SU-DHL-6 (cell line): ENCODE measurements around the gene PPFIA4.

Source experiments
- H2AFZ ChIP-seq: fragments of 200-600 bp; sonication (generic); 2 replicates; pipeline ENCODE4 v1.6.1; 2014; ENCODE audit warnings: low read depth, mild to moderate bottlenecking, moderate library complexity, mixed read lengths, antibody characterized with exemption, low read length; ENCODE audit not compliant: severe bottlenecking
- H3F3A ChIP-seq: fragments of 200-600 bp; shearing (Covaris generic); 2 replicates; pipeline ENCODE4 v1.6.0; 2016; ENCODE audit warnings: antibody characterized with exemption, mild to moderate bottlenecking; ENCODE audit not compliant: insufficient read depth
- H3K27ac ChIP-seq: fragments of 200-600 bp; sonication (generic); 2 replicates; pipeline ENCODE4 v1.5.1; 2016; ENCODE audit warnings: low read depth, mild to moderate bottlenecking, low read length, moderate library complexity, mixed read lengths
- H3K27me3 ChIP-seq: fragments of 200-600 bp; sonication (generic), shearing (Covaris generic); 2 replicates; pipeline ENCODE4 v1.6.0; 2014; ENCODE audit warnings: mild to moderate bottlenecking, low read length
- H3K36me3 ChIP-seq: fragments of 200-600 bp; sonication (generic); 2 replicates; pipeline ENCODE4 v1.6.1; 2014; ENCODE audit warnings: mild to moderate bottlenecking, low read length, mixed read lengths
- H3K4me2 ChIP-seq: fragments of 300-600, 200-600 bp; shearing (Covaris generic), sonication (generic); 2 replicates; pipeline ENCODE4 v1.6.0; 2014; ENCODE audit warnings: low read length, low read depth, mild to moderate bottlenecking; ENCODE audit not compliant: poor library complexity, severe bottlenecking
- H3K4me3 ChIP-seq: fragments of 200-600 bp; sonication (generic); 2 replicates; pipeline ENCODE4 v1.5.1; 2014; ENCODE audit warnings: antibody characterized with exemption, low read length, mild to moderate bottlenecking, mixed read lengths; ENCODE audit not compliant: insufficient read depth, poor library complexity, severe bottlenecking
- H3K79me2 ChIP-seq: fragments of 200-600 bp; sonication (generic); 2 replicates; pipeline ENCODE4 v1.6.1; 2014; ENCODE audit warnings: mild to moderate bottlenecking, low read length, moderate library complexity; ENCODE audit not compliant: insufficient read depth
- H3K9ac ChIP-seq: fragments of 200-600 bp; sonication (generic); 2 replicates; pipeline ENCODE4 v1.7.0; 2014; ENCODE audit warnings: mild to moderate bottlenecking, low read length
- H3K9me2 ChIP-seq: fragments of 200-600 bp; sonication (generic); replicated peaks from 2 replicates; pipeline ENCODE4 v1.6.1; 2014; ENCODE audit warnings: low read length; ENCODE audit not compliant: insufficient read depth
- H3K9me3 ChIP-seq: fragments of 200-600 bp; sonication (generic); 2 replicates; pipeline ENCODE4 v1.6.1; 2014; ENCODE audit warnings: low read length, mixed read lengths; ENCODE audit not compliant: insufficient read depth
- H4K20me1 ChIP-seq: fragments of 200-600 bp; sonication (generic); 2 replicates; pipeline ENCODE4 v1.6.1; 2014; ENCODE audit warnings: low read depth, mild to moderate bottlenecking, antibody characterized with exemption, low read length, moderate library complexity, mixed read lengths
- EZH2phosphoT487 ChIP-seq: fragments of 200-600 bp; sonication (generic), shearing (Covaris generic); conservative IDR thresholded peaks from 2 replicates; pipeline ENCODE4 v1.6.1; 2018; ENCODE audit warnings: mild to moderate bottlenecking, antibody characterized with exemption, low read length, moderate library complexity, mixed read lengths
- TF ChIP-seq, protein P1 (sequence below): fragments of 200-600 bp; sonication (generic); IDR thresholded peaks from one replicate; pipeline ENCODE4 v1.5.1; 2017; ENCODE audit warnings: antibody characterized with exemption, mild to moderate bottlenecking, low read length, moderate library complexity; ENCODE audit not compliant: insufficient read depth, poor library complexity, severe bottlenecking

PPFIA4 gene

DNA sequence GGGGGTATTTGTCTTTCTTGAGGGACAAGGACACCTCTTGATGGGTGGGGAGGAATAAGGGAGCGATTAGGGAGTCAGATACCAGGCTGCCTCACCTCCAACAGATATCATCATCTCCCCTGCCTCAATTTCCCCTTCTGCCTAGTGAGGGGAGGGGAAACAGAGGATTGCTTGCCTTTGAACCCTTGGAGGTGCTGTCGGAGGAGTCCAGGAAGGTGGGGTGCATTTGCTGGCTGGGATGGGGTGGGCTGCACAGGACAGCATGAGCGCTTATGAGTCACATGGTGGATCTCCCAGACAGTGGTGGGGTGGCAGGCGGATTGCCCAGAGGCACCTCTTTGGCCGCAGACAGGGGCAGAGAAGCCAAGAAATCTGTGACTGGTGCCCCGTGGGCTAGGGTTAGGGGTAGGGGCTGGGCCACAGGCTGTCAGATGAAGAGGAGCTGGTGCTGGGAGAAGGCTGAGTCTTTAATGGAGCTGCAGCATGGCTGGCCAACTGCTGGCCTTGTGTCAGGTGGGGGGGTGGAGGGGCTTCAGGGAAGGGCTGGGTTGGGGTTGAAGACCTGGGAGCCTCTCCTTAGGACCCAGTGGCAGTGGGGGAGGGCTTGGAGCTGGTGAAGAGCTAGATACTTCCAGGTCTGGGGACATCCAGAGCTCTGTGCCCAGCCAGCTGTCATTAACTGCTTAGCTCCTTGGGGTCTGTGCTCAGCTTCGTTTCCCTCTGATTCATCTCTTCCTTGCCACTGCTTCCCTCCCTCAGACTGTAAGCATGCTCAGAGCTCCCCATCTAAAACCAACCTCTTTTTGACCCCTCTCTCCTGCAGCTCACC lies 94.2 kb downstream of the PPFIA4 start:
- Histone ChIP-seq H3K9me3 (no peaks in the 10 kb centered on the region), H3K27ac (no peak overlapping the region), H3K36me3 (no peaks in the 10 kb centered on the region), H4K20me1 (no peaks in the 10 kb centered on the region), H3K9me2 (no peaks in the 10 kb centered on the region), H3K4me2 (no peak overlapping the region), H3K27me3 (no peaks in the 10 kb centered on the region), H3K4me3 (no peak overlapping the region), H3K79me2 (no peaks in the 10 kb centered on the region), H2AFZ (no peak overlapping the region), H3F3A (no peaks in the 10 kb centered on the region), H3K9ac (no peak overlapping the region)
- TF ChIP-seq, protein P1, sequence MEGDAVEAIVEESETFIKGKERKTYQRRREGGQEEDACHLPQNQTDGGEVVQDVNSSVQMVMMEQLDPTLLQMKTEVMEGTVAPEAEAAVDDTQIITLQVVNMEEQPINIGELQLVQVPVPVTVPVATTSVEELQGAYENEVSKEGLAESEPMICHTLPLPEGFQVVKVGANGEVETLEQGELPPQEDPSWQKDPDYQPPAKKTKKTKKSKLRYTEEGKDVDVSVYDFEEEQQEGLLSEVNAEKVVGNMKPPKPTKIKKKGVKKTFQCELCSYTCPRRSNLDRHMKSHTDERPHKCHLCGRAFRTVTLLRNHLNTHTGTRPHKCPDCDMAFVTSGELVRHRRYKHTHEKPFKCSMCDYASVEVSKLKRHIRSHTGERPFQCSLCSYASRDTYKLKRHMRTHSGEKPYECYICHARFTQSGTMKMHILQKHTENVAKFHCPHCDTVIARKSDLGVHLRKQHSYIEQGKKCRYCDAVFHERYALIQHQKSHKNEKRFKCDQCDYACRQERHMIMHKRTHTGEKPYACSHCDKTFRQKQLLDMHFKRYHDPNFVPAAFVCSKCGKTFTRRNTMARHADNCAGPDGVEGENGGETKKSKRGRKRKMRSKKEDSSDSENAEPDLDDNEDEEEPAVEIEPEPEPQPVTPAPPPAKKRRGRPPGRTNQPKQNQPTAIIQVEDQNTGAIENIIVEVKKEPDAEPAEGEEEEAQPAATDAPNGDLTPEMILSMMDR = no peak
- no peak for TF ChIP-seq EZH2phosphoT487

DNA sequence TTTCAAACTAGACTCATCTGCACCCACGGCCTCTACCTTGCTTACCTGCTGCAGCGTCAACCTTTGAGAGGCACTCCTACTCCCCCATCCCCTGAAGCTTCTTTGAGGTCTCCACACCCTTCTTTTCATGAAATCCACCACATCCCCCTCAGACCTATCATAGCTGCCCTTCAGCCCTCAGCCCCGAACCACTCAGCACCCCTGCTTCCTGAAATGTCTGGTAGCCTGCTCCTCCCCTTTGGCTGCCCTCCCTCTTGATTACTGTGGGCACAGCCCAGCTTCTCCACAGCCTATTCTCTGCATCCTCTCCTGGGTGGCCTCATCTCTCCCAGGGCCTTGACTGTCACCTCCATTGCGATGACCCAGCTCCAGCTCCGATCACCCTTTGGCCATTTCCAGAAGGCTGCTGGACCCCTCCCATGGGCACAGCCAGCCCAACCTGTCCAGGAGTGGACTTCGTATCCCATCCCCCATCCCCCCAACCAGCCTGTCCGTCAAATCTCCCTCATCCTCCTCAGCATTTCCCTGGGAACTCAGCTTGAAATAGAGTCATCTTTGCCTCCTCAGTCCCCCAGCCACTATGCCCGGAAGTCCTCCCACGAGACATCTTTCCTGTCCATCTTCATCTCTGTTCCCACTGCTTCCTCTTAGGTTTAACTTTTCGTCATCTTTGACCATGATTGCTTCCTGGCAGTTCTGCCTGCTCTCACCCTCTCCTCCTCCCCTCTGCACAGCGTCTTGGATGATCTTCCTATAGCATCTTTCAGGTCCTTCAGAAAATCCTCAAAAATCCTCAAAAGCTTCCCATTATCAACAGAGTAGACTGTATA lies 95.1 kb downstream of the PPFIA4 start:
- Histone ChIP-seq H3K79me2 (no peaks in the 10 kb centered on the region), H3K9me2 (no peaks in the 10 kb centered on the region), H3K4me2 (no peak overlapping the region), H3K27ac (no peak overlapping the region), H4K20me1 (no peaks in the 10 kb centered on the region), H2AFZ (no peak overlapping the region), H3F3A (no peaks in the 10 kb centered on the region), H3K9ac (no peak overlapping the region), H3K9me3 (no peaks in the 10 kb centered on the region), H3K4me3 (no peak overlapping the region), H3K36me3 (no peaks in the 10 kb centered on the region), H3K27me3 (no peaks in the 10 kb centered on the region)
- TF ChIP-seq EZH2phosphoT487 = no peak
- TF ChIP-seq, protein P1 = no peak

DNA sequence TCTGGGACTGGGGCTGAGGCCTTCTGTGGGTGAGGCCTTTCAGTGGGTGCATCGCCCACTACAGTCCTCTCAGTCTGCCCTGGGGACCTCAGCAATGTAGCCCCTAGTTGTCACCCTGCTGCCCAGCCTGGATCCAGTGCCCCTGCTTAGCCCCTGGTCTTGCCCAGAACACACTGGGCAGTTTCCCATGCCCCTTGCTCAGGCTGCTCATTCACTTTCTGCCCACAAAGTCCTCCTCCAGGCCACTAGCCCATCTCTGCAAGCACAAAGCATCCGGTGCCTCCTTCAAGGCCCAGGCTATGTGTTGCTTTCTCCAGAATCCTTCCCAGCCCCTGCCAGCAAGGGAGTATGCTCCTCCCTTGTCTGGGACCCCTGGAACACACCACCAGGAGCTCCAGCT lies 95.9 kb downstream of the PPFIA4 start:
- no peak overlapping the region for H3K4me3 ChIP-seq
- no peaks in the 10 kb centered on the region for H4K20me1 ChIP-seq
- no peaks in the 10 kb centered on the region for H3K9me2 ChIP-seq
- no peak overlapping the region for H3K4me2 ChIP-seq
- no peak overlapping the region for H3K9ac ChIP-seq
- H3K36me3 ChIP-seq = no peaks in the 10 kb centered on the region
- no peak overlapping the region for H3K27ac ChIP-seq
- no peak overlapping the region for H2AFZ ChIP-seq
- no peak for TF ChIP-seq EZH2phosphoT487
- TF ChIP-seq, protein P1 = no peak
- no peaks in the 10 kb centered on the region for H3K79me2 ChIP-seq
- H3K9me3 ChIP-seq = no peaks in the 10 kb centered on the region
- H3K27me3 ChIP-seq = no peaks in the 10 kb centered on the region
- no peaks in the 10 kb centered on the region for H3F3A ChIP-seq
